IMR-90 (cell line): ENCODE data around the gene TFB1M. TPM values are rescaled to one million over a fixed set of nuclear protein-coding genes. Genes with fewer than 3 reads are reported as not detected.
"Not testable (repeated sequence)": the region's sequence is repeated elsewhere in the genome, so short reads cannot be mapped to it uniquely, and the experiment has no call there.

ENCODE experiments used
- ATAC-seq: fragments of 200-7000 bp; cut with Tn5 transposase; 2 replicates; pipeline ENCODE4 v1.9.1; 2020; ENCODE audit warnings: low read depth, mild to moderate bottlenecking, moderate library complexity
- Bru-seq: library from RNA; stranded (reverse); fragments of 400-500 nt; gene quantifications from one replicate; lab custom pipeline; 2021; lab: Mats Ljungman, UMichigan
- BruChase-seq, 2 experiments: library from RNA; stranded (reverse); fragments of 400-500 nt; gene quantifications; one replicate each; lab custom pipeline; 2021; lab: Mats Ljungman, UMichigan
- BruUV-seq: library from RNA; stranded (reverse); fragments of 400-500 nt; replicated peaks from 2 replicates; lab custom pipeline; 2021; lab: Mats Ljungman, UMichigan
- CTCF ChIA-PET: fragments of 300-600 bp; formaldehyde crosslinking; extraction: SDS; loops from one replicate; lab custom pipeline; 2021; ENCODE audit warnings: antibody characterized with exemption; lab: Yijun Ruan, JAX
- POLR2A ChIA-PET: fragments of 300-600 bp; sonication (Branson Sonifier 250); formaldehyde crosslinking; loops from one replicate; lab custom pipeline; 2022; ENCODE audit warnings: antibody characterized with exemption; ENCODE audit not compliant: unreplicated experiment; lab: Charles Lee
- DNase-seq: peaks from one replicate; pipeline ENCODE4 v3.0.0; 2013
- H2AFZ ChIP-seq: replicated peaks from 2 replicates; pipeline ENCODE3; 2013; ENCODE audit warnings: low read length, mild to moderate bottlenecking; ENCODE audit not compliant: poor library complexity
- H2AK5ac ChIP-seq: 2 replicates; pipeline ENCODE4 v1.6.1; 2013; ENCODE audit warnings: low read depth, low read length, inconsistent platforms
- H2AK9ac ChIP-seq: replicated peaks from 2 replicates; pipeline ENCODE3; 2013; ENCODE audit warnings: mild to moderate bottlenecking, low read depth, low read length, moderate library complexity; ENCODE audit not compliant: poor library complexity
- H2BK120ac ChIP-seq: 2 replicates; pipeline ENCODE4 v1.6.1; 2013; ENCODE audit warnings: low read depth, low read length, inconsistent platforms
- H2BK15ac ChIP-seq: 3 replicates; pipeline ENCODE4 v1.6.1; 2013; ENCODE audit warnings: low read depth, low read length, inconsistent platforms
- H2BK20ac ChIP-seq: 2 replicates; pipeline ENCODE4 v1.6.1; 2013; ENCODE audit warnings: low read depth, mild to moderate bottlenecking, inconsistent platforms, low read length, moderate library complexity
- H2BK5ac ChIP-seq: 2 replicates; pipeline ENCODE4 v1.6.1; 2013; ENCODE audit warnings: mild to moderate bottlenecking, low read depth, low read length, inconsistent platforms; ENCODE audit not compliant: poor library complexity, severe bottlenecking
- H3K14ac ChIP-seq: replicated peaks from 2 replicates; pipeline ENCODE4 v1.6.1; 2013; ENCODE audit warnings: low read depth, low read length, inconsistent platforms
- H3K18ac ChIP-seq: 2 replicates; pipeline ENCODE4 v1.6.1; 2013; ENCODE audit warnings: low read depth, low read length, control low read depth
- H3K23ac ChIP-seq: 2 replicates; pipeline ENCODE4 v1.6.1; 2013; ENCODE audit warnings: low read depth, low read length, inconsistent platforms
- H3K27ac ChIP-seq: 2 replicates; pipeline ENCODE4 v1.5.1; 2013; ENCODE audit warnings: mild to moderate bottlenecking, control low read depth, low read length; ENCODE audit not compliant: insufficient read depth
- H3K27me3 ChIP-seq: 2 replicates; pipeline ENCODE4 v1.6.1; 2013; ENCODE audit warnings: low read length; ENCODE audit not compliant: control insufficient read depth, insufficient read depth
- H3K36me3 ChIP-seq: 2 replicates; pipeline ENCODE4 v1.6.1; 2013; ENCODE audit warnings: low read length, mixed read lengths; ENCODE audit not compliant: control insufficient read depth, insufficient read depth
- H3K4ac ChIP-seq: 2 replicates; pipeline ENCODE4 v1.6.1; 2013; ENCODE audit warnings: low read depth, low read length, inconsistent platforms
- H3K4me1 ChIP-seq: 2 replicates; pipeline ENCODE4 v1.6.1; 2013; ENCODE audit warnings: low read length, mixed read lengths; ENCODE audit not compliant: control insufficient read depth, insufficient read depth
- H3K4me2 ChIP-seq: 2 replicates; pipeline ENCODE4 v1.6.1; 2013; ENCODE audit warnings: low read depth, mild to moderate bottlenecking, control low read depth, low read length, moderate library complexity
- H3K4me3 ChIP-seq: 2 replicates; pipeline ENCODE4 v1.5.1; 2013; ENCODE audit warnings: low read depth, mild to moderate bottlenecking, control low read depth, low read length, moderate library complexity; ENCODE audit not compliant: insufficient read depth
- H3K56ac ChIP-seq: 2 replicates; pipeline ENCODE4 v1.6.1; 2013; ENCODE audit warnings: low read length, inconsistent platforms; ENCODE audit not compliant: insufficient read depth; ENCODE audit errors: extremely low read depth
- H3K79me1 ChIP-seq, 2 experiments: 2 replicates each; pipeline ENCODE4 v1.6.1; 2013; ENCODE audit warnings: low read length in 2 of 2, inconsistent platforms in 1 of 2, low read depth in 1 of 2
- H3K9ac ChIP-seq: 2 replicates; pipeline ENCODE4 v1.6.1; 2013; ENCODE audit warnings: low read depth, low read length, control low read depth
- H3K9me1 ChIP-seq: 2 replicates; pipeline ENCODE4 v1.6.1; 2013; ENCODE audit warnings: low read length, inconsistent platforms; ENCODE audit not compliant: insufficient read depth
- H3K9me3 ChIP-seq: 2 replicates; pipeline ENCODE4 v1.6.1; 2013; ENCODE audit warnings: low read length; ENCODE audit not compliant: control insufficient read depth, insufficient read depth
- H4K20me1 ChIP-seq: 2 replicates; pipeline ENCODE4 v1.6.1; 2013; ENCODE audit warnings: low read length, inconsistent platforms; ENCODE audit not compliant: insufficient read depth
- H4K5ac ChIP-seq: 2 replicates; pipeline ENCODE4 v1.6.1; 2013; ENCODE audit warnings: mild to moderate bottlenecking, low read depth, low read length, control low read depth
- H4K8ac ChIP-seq, 2 experiments: 2 replicates each; pipeline ENCODE4 v1.6.1; 2013; ENCODE audit warnings: low read depth in 2 of 2, low read length in 2 of 2, control low read depth in 1 of 2, inconsistent platforms in 1 of 2
- H4K91ac ChIP-seq: 2 replicates; pipeline ENCODE4 v1.6.1; 2013; ENCODE audit warnings: low read depth, low read length, inconsistent platforms; ENCODE audit not compliant: insufficient read depth
- BHLHE40 ChIP-seq: fragments of 150-350 bp; IDR thresholded peaks from 2 replicates; pipeline ENCODE4 v1.6.1; 2016; ENCODE audit warnings: mild to moderate bottlenecking, low read depth, low read length
- MAZ ChIP-seq: IDR thresholded peaks from 2 replicates; pipeline ENCODE4 v1.6.1; 2012; ENCODE audit warnings: low read depth, mild to moderate bottlenecking, low read length, improper control_type of control experiment, moderate library complexity, borderline replicate concordance
- MXI1 ChIP-seq: IDR thresholded peaks from 2 replicates; pipeline ENCODE4 v1.6.1; 2012; ENCODE audit warnings: low read depth, mild to moderate bottlenecking, low read length, moderate library complexity, borderline replicate concordance
- POLR2A ChIP-seq: IDR thresholded peaks from 2 replicates; pipeline ENCODE4 v1.6.1; 2012; ENCODE audit warnings: mild to moderate bottlenecking, low read depth, low read length
- RAD21 ChIP-seq: IDR thresholded peaks from 2 replicates; pipeline ENCODE4 v1.6.1; 2012; ENCODE audit warnings: low read length, improper control_type of control experiment
- WGBS, 2 experiments: methylation state at CpG; one replicate each; pipeline versions ENCODE4 v1.1.5 to v1.1.7; 2013; ENCODE audit warnings: missing lambda C conversion rate in 2 of 2; ENCODE audit not compliant: insufficient read length in 1 of 2; ENCODE audit errors: extremely low coverage in 2 of 2; 5-methylcytosine and 5-hydroxymethylcytosine counted together
- dilution Hi-C: fragments of 300-500 bp; cut with HindIII; formaldehyde crosslinking; loops from one replicate; pipeline ENCODE4 v1.14.3; 2018; ENCODE audit warnings: low sequenced_read_pairs; ENCODE audit not compliant: unreplicated experiment
- in situ Hi-C: fragments of 300-500 bp; cut with MboI; formaldehyde crosslinking; loops from 3 replicates; pipeline ENCODE4 v1.14.3; 2019; ENCODE audit warnings: low sequenced_read_pairs, inconsistent platforms, mixed read lengths
- intact Hi-C: fragments of 100-400 bp; cut with micrococcal nuclease; formaldehyde crosslinking; loops from 2 replicates; pipeline ENCODE4 v1.10.0; 2022
- long read RNA-seq: library from polyadenylated mRNA; unstranded; transcript quantifications from one replicate; pipeline ENCODE4 v2.0.0, GENCODE V29; 2021; ENCODE audit not compliant: unreplicated experiment
- polyA plus RNA-seq, 3 experiments: library from polyadenylated mRNA; depleted of rRNA; stranded (reverse); fragments of >200 nt; gene quantifications; 2 replicates each; pipeline ENCODE4 v1.2.3, GENCODE V29; 2012; ENCODE audit warnings: low replicate concordance in 1 of 3
- total RNA-seq: library from RNA; depleted of rRNA; stranded (reverse); fragments of >200 nt; gene quantifications from 2 replicates; pipeline ENCODE4 v1.2.3, GENCODE V29; 2012; rRNA removed

TFB1M gene
- 22.4 and 28.1 TPM in 2 replicates for total RNA-seq
- polyA plus RNA-seq (2012; rRNA removed): 17.5 and 18.1 TPM in 2 replicates
- polyA plus RNA-seq (2012; cell fraction: cytosol; rRNA removed): 6.0 and 9.4 TPM in 2 replicates
- 5.7 and 34.9 TPM in 2 replicates for polyA plus RNA-seq (2012; cell fraction: nucleus; rRNA removed; ENCODE audit: low replicate concordance)
- percentile 63 among the genes with signal in this experiment for Bru-seq, nascent RNA
- BruChase-seq, experiment 1, labeled RNA remaining after a 6-hour chase: percentile 57 among the genes with signal in this experiment
- percentile 68 among the genes with signal in this experiment for BruChase-seq, experiment 2, labeled RNA remaining after a 2-hour chase
- long read RNA-seq, transcript TFB1M-201 (7 exons, 1,424 nt): major isoform, 17 of 31 reads
- long read RNA-seq, partial matches to known transcripts: 1 of 31 reads
- long read RNA-seq, other reads (novel, unspliced or antisense): 13 of 31 reads

GRCh38 chr6:155314092-155314772 is at the start of gene TFB1M:
Gene TFB1M, minus strand, starts transcription at chr6:155314484. Its CDS starts 56 bp downstream, at chr6:155314428.
- ATAC-seq (peak; percentile 97), DNase-seq (peak; percentile 98)
- H4K20me1 ChIP-seq: no peaks in the 10 kb centered on the region
- H3K4me1 ChIP-seq: peaks cover 6% of the 10 kb centered on the region
- dilution Hi-C loops: no loop called here
- peak within 1 kb of the TSS; percentile 93 for H3K23ac ChIP-seq
- peak within 1 kb of the TSS; percentile 44 for H2BK20ac ChIP-seq
- peak within 1 kb of the TSS; percentile 89 for H3K56ac ChIP-seq
- H2BK15ac ChIP-seq: peak within 1 kb of the TSS; percentile 30; the same call in 1 of the 3 replicates
- H2AFZ ChIP-seq: peak within 1 kb of the TSS; percentile 97
- peak within 1 kb of the TSS; percentile 98 for H3K14ac ChIP-seq
- 0% methylated on average over 10 of the region's 52 CpGs; no CpG with 5 or more reads in 1 of the 2 experiments for WGBS, 2 experiments
- H3K4me2 ChIP-seq: peak within 1 kb of the TSS; percentile 94
- peaks cover 13 to 21% of the 10 kb centered on the region in 2 experiments; a peak in 3 of 4 replicates for H3K79me1 ChIP-seq
- TSS peak; percentile 75 for BruUV-seq
- H3K9me1 ChIP-seq: no peaks in the 10 kb centered on the region; the same call in 1 of the 2 replicates
- CTCF ChIA-PET: interaction anchor here (0.6 kb wide), 1 partner anchor 1557 kb away, joined by 3 read pairs; no protein-coding TSS in a partner anchor
- H3K18ac ChIP-seq: peak within 1 kb of the TSS; percentile 49
- H4K5ac ChIP-seq: peak within 1 kb of the TSS; percentile 68
- TF ChIP-seq MXI1 (no peak; the same call in 1 of the 2 replicates), BHLHE40 (0 out of 2 replicates have a peak, but pooled peaks have one; percentile 12), POLR2A (peak; percentile 83), RAD21 (no peak), MAZ (peak; percentile 23; the same call in 1 of the 2 replicates)
- peak within 1 kb of the TSS; percentile 88 for H3K9ac ChIP-seq
- POLR2A ChIA-PET: interaction anchor here (0.6 kb wide), 1 partner anchor 788 kb away, joined by 3 read pairs; no protein-coding TSS in a partner anchor
- peak within 1 kb of the TSS; percentile 92 for H3K4ac ChIP-seq
- peak within 1 kb of the TSS; percentile 83 for H2BK120ac ChIP-seq
- peak within 1 kb of the TSS; percentile 94 for H2AK9ac ChIP-seq
- in situ Hi-C loops: no loop called here
- H4K8ac ChIP-seq: peak within 1 kb of the TSS; percentile 75 to 95
- H3K27me3 ChIP-seq: no peaks in the 10 kb centered on the region
- H2BK5ac ChIP-seq: peak within 1 kb of the TSS; percentile 85
- peak within 1 kb of the TSS; percentile 59; the same call in 1 of the 2 replicates for H2AK5ac ChIP-seq
- H3K9me3 ChIP-seq: no peaks in the 10 kb centered on the region
- no peaks in the 10 kb centered on the region; the same call in 1 of the 2 replicates for H3K36me3 ChIP-seq
- H4K91ac ChIP-seq: peak within 1 kb of the TSS; percentile 85
- peak within 1 kb of the TSS; percentile 78 for H3K27ac ChIP-seq
- intact Hi-C loops: loop anchor here (1.0 to 5.0 kb wide), 3 partner anchors 137 to 442 kb away; no protein-coding TSS in a partner anchor
- peak within 1 kb of the TSS; percentile 84 for H3K4me3 ChIP-seq

GRCh38 chr6:155364021-155364420 is 49.7 kb upstream of the TFB1M start:
- H3K36me3 ChIP-seq, intact Hi-C loops, H2BK15ac ChIP-seq, in situ Hi-C loops, H3K18ac ChIP-seq, H4K20me1 ChIP-seq, H2BK120ac ChIP-seq, H3K9me1 ChIP-seq, H3K23ac ChIP-seq, H3K9ac ChIP-seq, H3K79me1 ChIP-seq, POLR2A ChIA-PET, H3K4me2 ChIP-seq, H3K4ac ChIP-seq, H2AK5ac ChIP-seq, H2BK20ac ChIP-seq, H3K9me3 ChIP-seq, H3K14ac ChIP-seq, H3K56ac ChIP-seq, H3K4me3 ChIP-seq, dilution Hi-C loops, H4K91ac ChIP-seq, BruUV-seq, H2AFZ ChIP-seq, DNase-seq, H3K27me3 ChIP-seq, H3K27ac ChIP-seq, H4K5ac ChIP-seq, H3K4me1 ChIP-seq, H2AK9ac ChIP-seq, ATAC-seq, H2BK5ac ChIP-seq, CTCF ChIA-PET, H4K8ac ChIP-seq: not testable (repeated sequence)
- no CpG with 5 or more reads among the region's 12 CpGs for whole genome bisulfite sequencing, 2 experiments
